ENCODE data around the gene OLR1. TPM values are rescaled to one million over a fixed set of nuclear protein-coding genes. Genes with fewer than 3 reads are reported as not detected.

Gene OLR1
- total and polyA plus RNA-seq, 7 donors = 0.03 to 0.66 (median 0.30) TPM; not detected in 3

GRCh38 chr12:10130042-10130441 is 41.9 kb downstream of the OLR1 start, which contains the start of gene CLEC7A:
CLEC7A (minus strand) TSS chr12:10130199; CDS start chr12:10130082, 117 bp downstream.
- ATAC-seq (no peak), DNase-seq (no peak)
- Histone ChIP-seq H3K4me1 (no peaks in the 10 kb centered on the region), H3K4me3 (peak within 1 kb of the TSS; percentile 15), H3K36me3 (ENCODE audit: insufficient read depth in 1 of 2, low read depth in 1 of 2) (no peaks in the 10 kb centered on the region), H3K27ac (no peak within 1 kb of the TSS), H3K9me3 (no peaks in the 10 kb centered on the region), H3K27me3 (ENCODE audit: insufficient read depth in 3 of 3, low read length in 2 of 3) (no peaks in the 10 kb centered on the region)
- 71 to 78% (median 75%) methylated on average over 1 of the region's 1 CpG for WGBS, 3 donors
- intact Hi-C loops (cut with DNase I) = no loop called here
- no peak for TF ChIP-seq CTCF (IDR thresholded peaks at IDR 0.05)

GRCh38 chr12:10128687-10129086 is 43.2 kb downstream of the OLR1 start:
- intact Hi-C loops (cut with DNase I) = no loop called here
- H3K27me3 ChIP-seq (ENCODE audit: insufficient read depth in 3 of 3, low read length in 2 of 3) = no peaks in the 10 kb centered on the region
- H3K9me3 ChIP-seq = no peaks in the 10 kb centered on the region
- no peak overlapping the region for H3K4me3 ChIP-seq
- ATAC-seq (peak in 1 of 4 donors; percentile 8), DNase-seq (no peak)
- no peak overlapping the region for H3K27ac ChIP-seq
- H3K36me3 ChIP-seq (ENCODE audit: insufficient read depth in 1 of 2, low read depth in 1 of 2) = no peaks in the 10 kb centered on the region
- H3K4me1 ChIP-seq = no peaks in the 10 kb centered on the region
- WGBS, 3 donors = 70 to 75% (median 73%) methylated on average over 5 of the region's 5 CpGs
- TF ChIP-seq CTCF (IDR thresholded peaks at IDR 0.05) = no peak

- H3K9me3 ChIP-seq = no peaks in the 10 kb centered on the region
- DNase-seq (no peak), ATAC-seq (no peak)
- H3K4me3 ChIP-seq = no peak overlapping the region
- H3K36me3 ChIP-seq (ENCODE audit: insufficient read depth in 1 of 2, low read depth in 1 of 2) = no peaks in the 10 kb centered on the region
- H3K4me1 ChIP-seq = no peaks in the 10 kb centered on the region
- no peak for TF ChIP-seq CTCF (IDR thresholded peaks at IDR 0.05)
- WGBS, 3 donors = 30 to 72% (median 69%) methylated on average over 1 of the region's 1 CpG
- H3K27me3 ChIP-seq (ENCODE audit: insufficient read depth in 3 of 3, low read length in 2 of 3) = no peaks in the 10 kb centered on the region
- H3K27ac ChIP-seq = no peak overlapping the region
- intact Hi-C loops (cut with DNase I) = no loop called here
Observed at GRCh38 chr12:10126413-10126812, 45.5 kb downstream of the OLR1 start.

- H3K4me3 ChIP-seq = no peak overlapping the region
- H3K36me3 ChIP-seq (ENCODE audit: insufficient read depth in 1 of 2, low read depth in 1 of 2) = no peaks in the 10 kb centered on the region
- H3K4me1 ChIP-seq = no peaks in the 10 kb centered on the region
- no peak overlapping the region for H3K27ac ChIP-seq
- no peaks in the 10 kb centered on the region for H3K27me3 ChIP-seq (ENCODE audit: insufficient read depth in 3 of 3, low read length in 2 of 3)
- ATAC-seq = no peak
- intact Hi-C loops (cut with DNase I) = no loop called here
- no peak for TF ChIP-seq CTCF (IDR thresholded peaks at IDR 0.05)
- H3K9me3 ChIP-seq = no peaks in the 10 kb centered on the region
- 84 to 89% (median 85%) methylated on average over 4 of the region's 4 CpGs for WGBS, 3 donors
- DNase-seq = no peak
Observed at GRCh38 chr12:10122689-10123088, 49.2 kb downstream of the OLR1 start.

- no peaks in the 10 kb centered on the region for H3K9me3 ChIP-seq
- no peak overlapping the region for H3K4me3 ChIP-seq
- ATAC-seq (no peak), DNase-seq (no peak)
- no peaks in the 10 kb centered on the region for H3K27me3 ChIP-seq (ENCODE audit: insufficient read depth in 3 of 3, low read length in 2 of 3)
- no peak for TF ChIP-seq CTCF (IDR thresholded peaks at IDR 0.05)
- no peaks in the 10 kb centered on the region for H3K36me3 ChIP-seq (ENCODE audit: insufficient read depth in 1 of 2, low read depth in 1 of 2)
- H3K27ac ChIP-seq = no peak overlapping the region
- 76 to 81% (median 80%) methylated on average over 7 of the region's 7 CpGs for WGBS, 3 donors
- H3K4me1 ChIP-seq = no peaks in the 10 kb centered on the region
- intact Hi-C loops (cut with DNase I) = no loop called here
Observed at GRCh38 chr12:10121278-10121677, 50.7 kb downstream of the OLR1 start.
